Psoas muscle (tissue), 8 donors: ENCODE measurements around the gene SEPTIN2. TPM values are rescaled to one million over a fixed set of nuclear protein-coding genes. Genes with fewer than 3 reads are reported as not detected.
A peak's percentile ranks its signal among the peaks of the same experiment; 100 is the strongest.

ENCODE experiments used
- ATAC-seq, 4 donors: fragments of 200-7000 bp; cut with Tn5 transposase; one replicate each; pipeline ENCODE4 v1.9.1; 2020; ENCODE audit warnings: moderate library complexity in 3 of 4, mild to moderate bottlenecking in 2 of 4
- DNase-seq, 2 donors: peaks; one replicate each; pipeline ENCODE4 v3.0.0-alpha.2; 2020
- H3K27ac ChIP-seq: fragments of 200-600 bp; one replicate; pipeline ENCODE4 v1.8.0; 2022
- H3K27me3 ChIP-seq, 3 donors: fragments of 200-600 bp in 1 of 3; one replicate each; pipeline versions ENCODE4 v1.6.1 to v1.8.0; 2013 to 2022; ENCODE audit warnings: low read length in 2 of 3, mild to moderate bottlenecking in 2 of 3, moderate library complexity in 1 of 3; ENCODE audit not compliant: insufficient read depth in 3 of 3
- H3K36me3 ChIP-seq, 2 donors: fragments of 200-600 bp in 1 of 2; one replicate each; pipeline versions ENCODE4 v1.6.1 to v1.8.0; 2013 to 2022; ENCODE audit warnings: low read depth in 1 of 2, mild to moderate bottlenecking in 1 of 2, moderate library complexity in 1 of 2; ENCODE audit not compliant: insufficient read depth in 1 of 2
- H3K4me1 ChIP-seq: fragments of 200-600 bp; one replicate; pipeline ENCODE4 v1.8.0; 2022
- H3K4me3 ChIP-seq: fragments of 200-600 bp; one replicate; pipeline ENCODE4 v1.8.0; 2022; ENCODE audit warnings: mild to moderate bottlenecking
- H3K9me3 ChIP-seq: fragments of 200-600 bp; one replicate; pipeline ENCODE4 v1.8.0; 2022
- WGBS, 3 donors: extraction: QIAGEN DNeasy Blood & Tissue Kit; methylation state at CpG; one replicate each; pipeline versions ENCODE4 v1.1.6 to v1.1.7; 2013; 5-methylcytosine and 5-hydroxymethylcytosine counted together
- intact Hi-C, 2 donors: fragments of 100-400 bp; cut with DNase I; formaldehyde crosslinking; loops; one replicate each; pipeline versions ENCODE4 v1.11.0 to v1.14.2; 2022
- polyA plus RNA-seq, 3 donors: library from polyadenylated mRNA; stranded (reverse); fragments of 200-250 nt; gene quantifications; one replicate each; pipeline ENCODE4 v1.2.3, GENCODE V29; 2013
- total RNA-seq, 4 donors: library from RNA; stranded (reverse); fragmentation: NEBNext Ultra II Directional in 2 of 4; extraction: Animal tissue kit (Norgen Biotek cat#: 25700) in 2 of 4; gene quantifications; one replicate each; pipeline versions ENCODE4 v1.2.1 to v1.2.4, GENCODE V29; 2021 to 2023
- TF ChIP-seq, protein P1 (sequence below): fragments of 200-600 bp; IDR thresholded peaks from one replicate; pipeline ENCODE4 v1.8.0; 2022; ENCODE audit warnings: antibody characterized with exemption
- donor health status: healthy with polysubstance abuse.
- donor health status: DM: no; HTN: no; CAD: no; lungs with moderate emphysema.
- donor health status: Bipolar disorder and iron deficiency.
- donor health status: healthy.
- donor health status: DM: yes; HTN: yes; CAD: no.
- donor health status: DM: no; HTN: no; CAD: no.
- donor health status: DM: no; HTN: no; CAD: no.
- donor health status: DM: yes; HTN: yes; CAD: no.

SEPTIN2 gene
- total and polyA plus RNA-seq, 7 donors = 68.8 to 161 (median 122) TPM

- Histone ChIP-seq H3K9me3 (no peaks in the 10 kb centered on the region), H3K4me3 (no peak overlapping the region), H3K27ac (no peak overlapping the region), H3K4me1 (peaks cover 45% of the 10 kb centered on the region), H3K36me3 (peaks cover 0 to 40% of the 10 kb centered on the region in 2 donors), H3K27me3 (no peaks in the 10 kb centered on the region)
- ATAC-seq (no peak), DNase-seq (no peak)
- intact Hi-C loops = no loop called here
- 75 to 79% (median 76%) methylated on average over 5 of the region's 5 CpGs for WGBS, 3 donors
- TF ChIP-seq, protein P1, sequence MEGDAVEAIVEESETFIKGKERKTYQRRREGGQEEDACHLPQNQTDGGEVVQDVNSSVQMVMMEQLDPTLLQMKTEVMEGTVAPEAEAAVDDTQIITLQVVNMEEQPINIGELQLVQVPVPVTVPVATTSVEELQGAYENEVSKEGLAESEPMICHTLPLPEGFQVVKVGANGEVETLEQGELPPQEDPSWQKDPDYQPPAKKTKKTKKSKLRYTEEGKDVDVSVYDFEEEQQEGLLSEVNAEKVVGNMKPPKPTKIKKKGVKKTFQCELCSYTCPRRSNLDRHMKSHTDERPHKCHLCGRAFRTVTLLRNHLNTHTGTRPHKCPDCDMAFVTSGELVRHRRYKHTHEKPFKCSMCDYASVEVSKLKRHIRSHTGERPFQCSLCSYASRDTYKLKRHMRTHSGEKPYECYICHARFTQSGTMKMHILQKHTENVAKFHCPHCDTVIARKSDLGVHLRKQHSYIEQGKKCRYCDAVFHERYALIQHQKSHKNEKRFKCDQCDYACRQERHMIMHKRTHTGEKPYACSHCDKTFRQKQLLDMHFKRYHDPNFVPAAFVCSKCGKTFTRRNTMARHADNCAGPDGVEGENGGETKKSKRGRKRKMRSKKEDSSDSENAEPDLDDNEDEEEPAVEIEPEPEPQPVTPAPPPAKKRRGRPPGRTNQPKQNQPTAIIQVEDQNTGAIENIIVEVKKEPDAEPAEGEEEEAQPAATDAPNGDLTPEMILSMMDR = no peak
Measured at GRCh38 chr2:241323778-241324177, 8.1 kb downstream of the SEPTIN2 start.

- Histone ChIP-seq H3K4me3 (no peak overlapping the region), H3K27ac (no peak overlapping the region), H3K36me3 (peaks cover 0 to 47% of the 10 kb centered on the region in 2 donors)
Measured at GRCh38 chr2:241324775-241325174, 9.1 kb downstream of the SEPTIN2 start.

DNA sequence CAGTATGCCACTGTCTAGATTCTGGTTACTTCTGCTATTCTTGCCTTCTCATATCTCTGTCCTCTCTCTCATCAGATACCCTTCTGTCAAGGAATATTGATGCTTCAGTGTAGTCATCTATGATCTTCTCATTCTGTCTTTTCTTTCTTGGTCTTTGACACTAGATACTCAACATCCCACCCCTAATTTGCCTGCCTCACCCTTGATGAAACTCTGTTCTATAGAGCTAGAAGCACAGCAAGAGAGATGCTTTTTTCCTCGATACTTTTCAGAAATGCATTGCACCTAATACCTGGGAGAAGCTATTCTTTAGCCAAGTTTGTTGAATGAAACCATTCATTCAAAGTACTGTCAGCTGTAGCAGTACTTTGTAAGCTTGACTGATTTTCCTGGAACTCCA is 9.5 kb downstream of the SEPTIN2 start:
- no peak for DNase-seq
- H3K4me1 ChIP-seq = peaks cover 32% of the 10 kb centered on the region
- intact Hi-C loops = no loop called here
- H3K27me3 ChIP-seq = no peaks in the 10 kb centered on the region
- H3K9me3 ChIP-seq = no peaks in the 10 kb centered on the region
- no peak overlapping the region for H3K27ac ChIP-seq
- peaks cover 0 to 49% of the 10 kb centered on the region in 2 donors for H3K36me3 ChIP-seq
- ATAC-seq = no peak
- WGBS, 3 donors = 97 to 100% (median 98%) methylated on average over 1 of the region's 1 CpG
- TF ChIP-seq, protein P1 = no peak
- no peak overlapping the region for H3K4me3 ChIP-seq

More at GRCh38 chr2:241324775-241325174, 9.1 kb downstream of the SEPTIN2 start:
- DNase-seq (no peak), ATAC-seq (no peak)
- no peaks in the 10 kb centered on the region for H3K9me3 ChIP-seq
- H3K4me1 ChIP-seq = peaks cover 36% of the 10 kb centered on the region
- TF ChIP-seq, protein P1 = no peak
- intact Hi-C loops = no loop called here
- no peaks in the 10 kb centered on the region for H3K27me3 ChIP-seq

GRCh38 chr2:241329669-241330615 is 14.2 kb downstream of the SEPTIN2 start:
- intact Hi-C loops = no loop called here
- Histone ChIP-seq H3K4me1 (no peaks in the 10 kb centered on the region), H3K27me3 (no peaks in the 10 kb centered on the region), H3K27ac (no peak overlapping the region), H3K36me3 (peaks cover 0 to 63% of the 10 kb centered on the region in 2 donors), H3K9me3 (no peaks in the 10 kb centered on the region), H3K4me3 (no peak overlapping the region)
- peak in 1 of 4 donors; percentile 35 for ATAC-seq
- DNase-seq = no peak
- 85 to 93% (median 87%) methylated on average over 11 of the region's 11 CpGs for WGBS, 3 donors
- TF ChIP-seq, protein P1 = no peak
